Sigmoid colon (tissue), 3 donors: ENCODE results near the gene VMO1.

Experiments used
- CTCF ChIP-seq, 4 experiments: fragments of 450-650 bp in 3 of 4; fragments of 200-600 bp in 1 of 4; IDR thresholded peaks; one replicate each; pipeline ENCODE4 v1.5.1; 2016 to 2019; ENCODE audit warnings: antibody characterized with exemption in 4 of 4, mild to moderate bottlenecking in 3 of 4, moderate library complexity in 2 of 4
- POLR2A ChIP-seq, 2 donors: fragments of 450-650 bp; IDR thresholded peaks; one replicate each; pipeline ENCODE4 v1.6.1; 2016; ENCODE audit warnings: antibody characterized with exemption in 2 of 2, mild to moderate bottlenecking in 2 of 2, moderate library complexity in 2 of 2

- TF ChIP-seq CTCF (IDR thresholded peaks at IDR 0.05) (no peak), POLR2A (IDR thresholded peaks at IDR 0.05) (no peak)
These were observed 38.3 kb downstream of the VMO1 start for GRCh38 chr17:4747847-4748246.
